K562 (cell line): ENCODE measurements around the gene DCTN2. TPM values are rescaled to one million over a fixed set of nuclear protein-coding genes. Genes with fewer than 3 reads are reported as not detected.

Experiments used
- ATF7 ChIP-seq: fragments of 450-650 bp; IDR thresholded peaks from 2 replicates; pipeline ENCODE4 v1.7.1; 2014; ENCODE audit warnings: mild to moderate bottlenecking, moderate library complexity
- BACH1 ChIP-seq: fragments of 200-800 bp; sonication (Bioruptor generic); IDR thresholded peaks from 2 replicates; pipeline ENCODE4 v1.6.1; 2016; ENCODE audit warnings: missing genetic modification characterization, missing compliant biosample characterization
- CBFA2T3 ChIP-seq: fragments of 450-650 bp; IDR thresholded peaks from 2 replicates; pipeline ENCODE4 v1.6.1; 2017
- CBX5 ChIP-seq: IDR thresholded peaks from 2 replicates; pipeline ENCODE4 v1.6.1; 2014; ENCODE audit warnings: low read depth, borderline replicate concordance
- CBX8 ChIP-seq: fragments of 200-600 bp; sonication (generic); IDR thresholded peaks from 2 replicates; pipeline ENCODE4 v1.6.1; 2012; ENCODE audit warnings: borderline replicate concordance, mixed run types, low read depth, mild to moderate bottlenecking, moderate library complexity, mixed read lengths, low read length, control low read depth, inconsistent platforms; ENCODE audit not compliant: poor library complexity, severe bottlenecking; ENCODE audit errors: extremely low read depth
- CHD2 ChIP-seq: IDR thresholded peaks from 2 replicates; pipeline ENCODE4 v1.6.1; 2011; ENCODE audit warnings: low read depth, low read length
- ELF2 ChIP-seq: fragments of 250-450 bp; sonication (Bioruptor Pico); IDR thresholded peaks from 2 replicates; pipeline ENCODE4 v1.5.0; 2021; ENCODE audit warnings: mild to moderate bottlenecking
- ESRRA ChIP-seq: fragments of 450-650 bp; IDR thresholded peaks from 2 replicates; pipeline ENCODE4 v1.6.1; 2014; ENCODE audit warnings: low read depth, mild to moderate bottlenecking, moderate library complexity, borderline replicate concordance
- FOXJ2 ChIP-seq: fragments of 200-800 bp; sonication (Bioruptor generic); IDR thresholded peaks from 2 replicates; pipeline ENCODE4 v1.6.1; 2016; ENCODE audit warnings: missing genetic modification characterization, missing compliant biosample characterization
- FUS ChIP-seq: fragments of 200-400 bp; formaldehyde crosslinking; optimal IDR thresholded peaks from 2 replicates; pipeline ENCODE3; 2017; ENCODE audit warnings: low read depth, low read length
- GATAD2A ChIP-seq: fragments of 450-650 bp; IDR thresholded peaks from 2 replicates; pipeline ENCODE4 v1.6.1; 2017
- HIVEP1 ChIP-seq: fragments of 250-450 bp; sonication (Bioruptor Pico); IDR thresholded peaks from 2 replicates; pipeline ENCODE4 v1.4.0; 2020; ENCODE audit warnings: mild to moderate bottlenecking
- KDM4B ChIP-seq, 2 experiments: fragments of 450-650 bp in 1 of 2; sonication (generic) in 1 of 2; IDR thresholded peaks; 2 replicates each; pipeline ENCODE4 v1.6.1; 2016 to 2017; ENCODE audit warnings: borderline replicate concordance in 2 of 2, antibody characterized with exemption in 1 of 2, low read depth in 1 of 2, mild to moderate bottlenecking in 1 of 2
- NFRKB ChIP-seq: fragments of 450-650 bp; IDR thresholded peaks from 2 replicates; pipeline ENCODE4 v1.6.1; 2016; ENCODE audit warnings: low read depth
- RBM14 ChIP-seq: fragments of 200-400 bp; formaldehyde crosslinking; IDR thresholded peaks from 2 replicates; pipeline ENCODE4 v1.6.1; 2018; ENCODE audit warnings: low read depth, mild to moderate bottlenecking, low read length, moderate library complexity, borderline replicate concordance; ENCODE audit not compliant: insufficient read depth
- SRF ChIP-seq, 2 experiments: fragments of 250-450, 450-650 bp in 1 of 2; sonication (Bioruptor Pico) in 1 of 2; sonication (generic) in 1 of 2; formaldehyde crosslinking; IDR thresholded peaks; 2 replicates each; pipeline versions ENCODE4 v1.5.0 to v1.5.1; 2020 to 2022; ENCODE audit warnings: mild to moderate bottlenecking in 1 of 2, missing genetic modification reagents in 1 of 2
- TFAM ChIP-seq: fragments of 250-450 bp; sonication (Bioruptor Pico); conservative IDR thresholded peaks from 2 replicates; pipeline ENCODE4 v1.5.0; 2021; ENCODE audit warnings: mild to moderate bottlenecking, moderate library complexity
- ZNF140 ChIP-seq: fragments of 250-450 bp; sonication (Bioruptor Pico); IDR thresholded peaks from 2 replicates; pipeline ENCODE4 v1.8.0; 2021; ENCODE audit warnings: moderate library complexity, mild to moderate bottlenecking, inconsistent platforms
- ZNF253 ChIP-seq: fragments of 250-450 bp; sonication (Bioruptor Pico); conservative IDR thresholded peaks from 2 replicates; pipeline ENCODE4 v1.6.1; 2021; ENCODE audit warnings: mild to moderate bottlenecking
- ZNF311 ChIP-seq: fragments of 250-450 bp; sonication (Bioruptor Pico); IDR thresholded peaks from 2 replicates; pipeline ENCODE4 v1.4.0; 2020; ENCODE audit warnings: mild to moderate bottlenecking, moderate library complexity
- ZNF408 ChIP-seq: fragments of 250-450 bp; sonication (Bioruptor Pico); IDR thresholded peaks from 2 replicates; pipeline ENCODE4 v1.4.0; 2020; ENCODE audit warnings: low read depth, mild to moderate bottlenecking, moderate library complexity
- ZNF584 ChIP-seq: fragments of 200-800 bp; sonication (Bioruptor generic); IDR thresholded peaks from 2 replicates; pipeline ENCODE4 v1.6.1; 2016; ENCODE audit warnings: low read depth, mild to moderate bottlenecking, missing genetic modification characterization, missing compliant biosample characterization
- ZNF764 ChIP-seq: fragments of 250-450 bp; sonication (Bioruptor Pico); IDR thresholded peaks from 2 replicates; pipeline ENCODE4 v1.4.0; 2020; ENCODE audit warnings: low read depth, mild to moderate bottlenecking, moderate library complexity
- ZNF79 ChIP-seq: fragments of 250-450 bp; sonication (Bioruptor Pico); IDR thresholded peaks from 2 replicates; pipeline ENCODE4 v1.4.0; 2020; ENCODE audit warnings: low read depth, mild to moderate bottlenecking, moderate library complexity
- polyA plus RNA-seq, 8 experiments: library from polyadenylated mRNA; depleted of rRNA in 4 of 8; stranded (reverse) in 5 of 8; unstranded in 3 of 8; fragments of >200 nt; fragmentation: Nextera tagmentation in 2 of 8; fragmentation: Illumina TruSeq in 1 of 8; extraction: Ambion mirVana in 2 of 8; extraction: Trizol in 1 of 8; gene quantifications; 2 replicates each; pipeline versions ENCODE4 v1.2.1 to v1.2.3, GENCODE V29; 2011 to 2014; ENCODE audit warnings: inconsistent platforms in 1 of 8, missing spikeins in 1 of 8
- total RNA-seq, 7 experiments: library from RNA; depleted of rRNA in 6 of 7; stranded (reverse); fragments of >200 nt in 6 of 7; fragmentation: Illumina TruSeq in 2 of 7; extraction: Trizol in 2 of 7; gene quantifications; 2 replicates each; pipeline versions ENCODE4 v1.2.1 to v1.2.3, GENCODE V29; 2011 to 2021; ENCODE audit warnings: low replicate concordance in 1 of 7
- TF ChIP-seq, protein P1 (sequence below): sonication (generic); formaldehyde crosslinking; IDR thresholded peaks from 2 replicates; pipeline ENCODE4 v1.8.0; 2022; ENCODE audit warnings: missing genetic modification reagents, mild to moderate bottlenecking, borderline replicate concordance
- TF ChIP-seq, protein P2 (sequence below): fragments of 250-450 bp; sonication (Bioruptor Pico); IDR thresholded peaks from 2 replicates; pipeline ENCODE4 v1.4.0; 2020; ENCODE audit warnings: mild to moderate bottlenecking, moderate library complexity, borderline replicate concordance

The DCTN2 gene
- total and polyA plus RNA-seq, 9 of the 15 experiments (the other 6 are each of a cell fraction or from before 2014, with no cell fraction given) = 43.6 to 270 (median 125) TPM

DNA sequence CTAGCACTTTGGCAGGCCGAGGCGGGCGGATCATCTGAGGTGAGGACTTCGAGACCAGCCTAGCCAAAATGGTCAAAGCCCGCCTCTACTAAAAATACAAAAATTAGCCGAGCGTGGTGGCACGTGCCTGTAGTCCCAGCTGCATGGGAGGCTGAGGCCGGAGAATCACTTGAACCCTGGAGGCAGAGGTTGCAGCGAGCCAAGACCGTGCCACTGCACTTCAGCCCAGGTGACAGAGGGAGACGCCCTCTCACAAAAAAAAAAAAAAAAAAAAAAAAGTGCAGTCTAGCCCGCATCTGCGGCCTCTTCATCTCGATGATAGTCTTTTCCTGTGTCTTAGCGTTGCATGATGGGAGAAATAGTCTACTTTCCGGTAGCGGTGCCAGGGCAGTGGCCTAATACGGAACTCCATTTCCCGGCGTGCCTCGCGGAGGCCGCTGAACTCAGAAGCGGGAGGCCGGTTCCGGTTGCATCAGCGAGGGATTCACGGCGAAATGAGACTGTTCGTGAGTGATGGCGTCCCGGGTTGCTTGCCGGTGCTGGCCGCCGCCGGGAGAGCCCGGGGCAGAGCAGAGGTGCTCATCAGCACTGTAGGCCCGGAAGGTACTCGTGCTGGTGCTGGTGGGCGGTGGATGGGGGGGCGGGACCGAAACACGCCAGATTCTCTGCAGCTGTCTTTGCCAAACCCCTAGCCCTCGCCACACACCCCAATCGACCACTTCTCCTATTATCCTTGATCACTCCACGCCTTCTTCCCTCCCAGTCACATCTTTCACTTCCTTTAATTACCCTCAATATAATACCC lies 59.2 kb downstream of the DCTN2 start, which contains the start of gene MARS1 (continued):
- TF ChIP-seq CBX8 (no peak), ZNF79 (CRISPR knock-in tag) (no peak), ELF2 (CRISPR knock-in tag) (0 out of 2 replicates have a peak, but pooled peaks have one; percentile 44), ZNF311 (CRISPR knock-in tag) (no peak), TFAM (CRISPR knock-in tag) (no peak), ZNF764 (CRISPR knock-in tag) (no peak), CHD2 (0 out of 2 replicates have a peak, but pooled peaks have one; percentile 44), FUS (no peak), NFRKB (peak; percentile 86), FOXJ2 (tag) (peak; percentile 69; the same call in 1 of the 2 replicates), BACH1 (tag) (no peak), ZNF140 (CRISPR knock-in tag) (no peak), ZNF253 (CRISPR knock-in tag) (no peak), RBM14 (0 out of 2 replicates have a peak, but pooled peaks have one; percentile 37), ESRRA (0 out of 2 replicates have a peak, but pooled peaks have one; percentile 31), ZNF408 (no peak), KDM4B (IDR thresholded peaks at IDR 0.05; ENCODE audit: borderline replicate concordance in 2 of 2, low read depth in 1 of 2) (peak in 1 of 2 experiments; percentile 78; a peak in 1 of 4 replicates), ATF7 (peak; percentile 92), GATAD2A (no peak), SRF (CRISPR knock-in tag; IDR thresholded peaks at IDR 0.05) (peak in 1 of 2 experiments; percentile 72; a peak in 1 of 4 replicates), HIVEP1 (CRISPR knock-in tag) (no peak), CBFA2T3 (no peak), ZNF584 (CRISPR knock-in tag) (no peak), CBX5 (no peak)
- TF ChIP-seq, protein P1, sequence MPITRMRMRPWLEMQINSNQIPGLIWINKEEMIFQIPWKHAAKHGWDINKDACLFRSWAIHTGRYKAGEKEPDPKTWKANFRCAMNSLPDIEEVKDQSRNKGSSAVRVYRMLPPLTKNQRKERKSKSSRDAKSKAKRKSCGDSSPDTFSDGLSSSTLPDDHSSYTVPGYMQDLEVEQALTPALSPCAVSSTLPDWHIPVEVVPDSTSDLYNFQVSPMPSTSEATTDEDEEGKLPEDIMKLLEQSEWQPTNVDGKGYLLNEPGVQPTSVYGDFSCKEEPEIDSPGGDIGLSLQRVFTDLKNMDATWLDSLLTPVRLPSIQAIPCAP (CRISPR knock-in tag) = no peak
- TF ChIP-seq, protein P2, sequence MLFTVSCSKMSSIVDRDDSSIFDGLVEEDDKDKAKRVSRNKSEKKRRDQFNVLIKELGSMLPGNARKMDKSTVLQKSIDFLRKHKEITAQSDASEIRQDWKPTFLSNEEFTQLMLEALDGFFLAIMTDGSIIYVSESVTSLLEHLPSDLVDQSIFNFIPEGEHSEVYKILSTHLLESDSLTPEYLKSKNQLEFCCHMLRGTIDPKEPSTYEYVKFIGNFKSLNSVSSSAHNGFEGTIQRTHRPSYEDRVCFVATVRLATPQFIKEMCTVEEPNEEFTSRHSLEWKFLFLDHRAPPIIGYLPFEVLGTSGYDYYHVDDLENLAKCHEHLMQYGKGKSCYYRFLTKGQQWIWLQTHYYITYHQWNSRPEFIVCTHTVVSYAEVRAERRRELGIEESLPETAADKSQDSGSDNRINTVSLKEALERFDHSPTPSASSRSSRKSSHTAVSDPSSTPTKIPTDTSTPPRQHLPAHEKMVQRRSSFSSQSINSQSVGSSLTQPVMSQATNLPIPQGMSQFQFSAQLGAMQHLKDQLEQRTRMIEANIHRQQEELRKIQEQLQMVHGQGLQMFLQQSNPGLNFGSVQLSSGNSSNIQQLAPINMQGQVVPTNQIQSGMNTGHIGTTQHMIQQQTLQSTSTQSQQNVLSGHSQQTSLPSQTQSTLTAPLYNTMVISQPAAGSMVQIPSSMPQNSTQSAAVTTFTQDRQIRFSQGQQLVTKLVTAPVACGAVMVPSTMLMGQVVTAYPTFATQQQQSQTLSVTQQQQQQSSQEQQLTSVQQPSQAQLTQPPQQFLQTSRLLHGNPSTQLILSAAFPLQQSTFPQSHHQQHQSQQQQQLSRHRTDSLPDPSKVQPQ (CRISPR knock-in tag) = no peak
